NCI-H128 (cell line): ENCODE data around the gene TSPAN9.

Source experiments
- DNase-seq: peaks from one replicate; lab custom pipeline; 2025; ENCODE audit not compliant: unreplicated experiment; lab: John Stamatoyannopoulos, UW

TSPAN9 gene

DNA sequence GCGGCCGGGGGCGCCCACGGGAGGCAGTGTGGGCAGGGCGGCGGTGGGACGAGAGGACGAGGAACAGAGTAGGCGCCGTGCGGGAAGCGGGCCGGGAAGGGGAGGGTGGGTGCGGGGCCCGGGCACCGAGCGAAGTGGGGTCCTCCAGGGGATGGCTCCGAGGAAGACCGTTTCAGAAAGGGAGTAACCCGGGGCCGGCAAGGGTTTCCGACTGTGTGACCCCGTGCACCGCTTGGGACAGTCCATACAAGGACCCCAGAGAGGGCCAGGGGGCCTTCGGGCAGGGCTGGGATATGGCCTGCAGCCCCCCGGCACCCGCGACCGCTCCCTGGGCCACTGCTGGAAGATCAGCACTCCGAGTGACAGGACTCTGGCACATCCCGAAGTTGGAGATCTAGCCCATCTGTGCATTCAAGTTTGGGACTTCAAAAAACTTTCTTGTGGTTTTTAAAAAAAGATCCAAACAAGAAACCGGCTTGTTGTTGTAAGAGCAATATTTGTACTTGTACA, 448 bp downstream of the TSPAN9 start:
- DNase-seq: no peak

DNA sequence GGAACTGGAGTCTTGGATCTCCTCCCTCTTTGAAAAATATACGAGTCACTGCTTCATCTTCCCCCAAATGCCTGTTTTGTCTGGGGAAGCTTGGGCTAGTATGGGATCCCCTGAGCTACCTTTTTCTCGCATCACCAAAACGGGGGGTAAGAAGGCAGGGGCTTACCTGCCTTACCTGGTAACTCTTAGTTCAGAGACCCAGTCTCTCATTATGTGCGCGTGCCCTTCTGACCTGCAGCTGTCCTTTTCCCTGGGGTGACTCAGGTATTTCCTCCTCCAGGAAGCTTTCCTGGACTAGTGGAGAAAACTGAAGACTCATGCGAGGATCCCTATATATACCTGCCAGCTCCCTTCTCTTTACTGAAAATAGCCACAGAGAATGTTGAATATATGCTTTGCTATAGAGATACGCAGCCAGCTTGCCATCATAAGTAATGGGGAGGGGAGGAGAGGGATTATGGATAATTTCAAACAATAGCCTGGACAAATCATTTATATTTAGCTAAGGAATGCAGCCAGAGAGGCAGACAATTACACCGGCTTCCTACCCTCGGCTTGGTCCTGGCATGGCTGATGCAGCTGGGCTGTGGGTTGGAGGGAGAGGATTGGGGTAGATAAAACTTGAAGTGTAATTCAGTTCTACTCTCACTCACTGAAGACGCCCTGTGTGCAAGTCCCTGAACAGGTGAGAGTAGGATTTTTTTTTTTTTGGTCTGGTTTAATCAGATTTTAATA, 1.1 kb downstream of the TSPAN9 start:
- DNase-seq: no peak

DNA sequence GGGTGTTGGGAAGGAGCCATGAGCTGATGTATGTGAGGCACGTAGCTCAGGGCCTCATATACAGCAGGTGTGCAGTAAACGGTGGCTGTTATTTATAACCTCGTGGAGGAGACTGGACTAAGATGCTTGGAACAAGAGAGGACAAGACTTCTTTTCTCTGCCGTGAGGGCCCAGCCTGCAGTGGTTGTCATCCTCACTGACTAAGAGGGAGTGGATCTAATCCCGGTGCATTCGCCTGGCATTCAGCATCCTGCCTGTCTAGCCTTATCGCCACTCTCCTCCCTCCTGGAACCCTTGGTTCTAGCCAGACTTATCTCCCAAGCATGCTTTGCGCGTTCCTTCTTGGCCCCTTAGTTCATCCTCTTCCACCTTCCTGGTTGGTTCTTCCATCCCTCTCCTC, 3.9 kb downstream of the TSPAN9 start:
- no peak for DNase-seq

DNA sequence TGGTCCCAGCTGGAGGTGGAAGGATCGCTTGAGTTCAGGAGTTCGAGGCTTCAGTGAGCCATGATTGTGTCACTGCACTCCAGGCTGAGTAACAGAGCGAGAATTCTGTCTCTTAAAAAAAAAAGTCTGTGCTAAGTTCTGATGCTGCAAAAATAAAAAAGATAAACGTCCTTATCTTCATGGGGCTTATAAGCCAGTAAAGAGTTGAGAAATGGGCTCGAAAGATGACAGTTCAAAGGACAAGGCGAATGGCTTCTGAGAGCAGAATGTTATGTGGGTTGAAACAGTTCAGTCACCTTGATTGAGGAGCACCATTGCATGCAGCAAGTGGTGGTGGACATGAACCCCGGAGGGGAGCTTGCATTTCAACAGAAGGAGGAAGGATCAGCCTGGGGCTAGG, 4.7 kb downstream of the TSPAN9 start:
- no peak for DNase-seq

DNA sequence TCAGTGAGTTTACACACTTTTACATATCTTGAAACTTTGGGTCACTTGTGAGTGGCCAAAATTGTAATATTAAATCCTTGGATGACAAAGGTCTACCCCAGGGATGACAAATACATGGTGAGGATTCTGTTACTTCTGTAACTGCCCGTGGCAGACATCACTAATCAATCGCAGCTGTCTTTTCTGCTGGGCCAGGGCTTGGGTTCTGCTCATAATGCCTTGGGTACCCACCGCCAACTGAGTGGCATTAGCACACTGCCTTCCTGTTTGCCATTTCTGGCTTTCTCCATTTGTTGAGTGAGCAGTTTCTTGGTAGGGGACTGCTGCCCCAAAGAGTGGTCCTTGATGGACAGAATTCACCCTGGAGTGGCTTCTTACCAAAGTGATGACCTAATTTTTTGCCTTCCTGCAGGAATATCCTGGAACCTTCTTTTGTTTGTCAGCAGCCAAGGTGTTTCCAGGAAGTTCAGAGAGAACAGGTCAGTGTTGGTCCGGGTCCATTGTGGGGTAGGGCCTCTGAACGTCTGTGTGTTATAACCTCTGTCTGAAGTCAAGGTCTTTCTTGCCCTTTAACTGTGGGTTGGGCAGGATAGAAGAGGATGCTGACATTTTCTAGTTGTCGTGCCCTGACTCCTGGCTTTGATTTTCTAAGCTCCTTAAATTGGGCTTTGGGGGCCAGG, 6.2 kb downstream of the TSPAN9 start:
- DNase-seq: no peak

DNA sequence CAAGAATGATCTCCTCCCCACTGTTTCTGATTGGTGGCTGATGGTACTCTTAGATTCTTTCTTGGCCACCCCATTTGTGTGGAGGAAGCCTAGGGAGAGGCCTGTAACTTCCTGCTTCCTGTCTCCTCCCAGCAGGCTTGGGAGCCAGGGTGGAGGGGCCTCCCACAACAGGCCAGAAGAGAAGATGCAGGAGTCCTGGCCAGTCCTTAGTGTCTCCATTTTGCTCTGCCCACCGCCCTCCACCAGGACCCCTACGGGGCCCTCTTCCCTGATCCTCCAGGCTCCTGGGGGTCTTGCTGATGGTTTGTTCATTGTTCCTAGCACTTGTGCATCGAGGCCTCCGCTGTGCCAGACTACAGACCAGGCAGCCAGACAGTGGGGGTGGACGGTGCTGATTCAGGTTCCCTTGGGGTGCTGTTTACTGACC, 6.8 kb downstream of the TSPAN9 start:
- no peak for DNase-seq

DNA sequence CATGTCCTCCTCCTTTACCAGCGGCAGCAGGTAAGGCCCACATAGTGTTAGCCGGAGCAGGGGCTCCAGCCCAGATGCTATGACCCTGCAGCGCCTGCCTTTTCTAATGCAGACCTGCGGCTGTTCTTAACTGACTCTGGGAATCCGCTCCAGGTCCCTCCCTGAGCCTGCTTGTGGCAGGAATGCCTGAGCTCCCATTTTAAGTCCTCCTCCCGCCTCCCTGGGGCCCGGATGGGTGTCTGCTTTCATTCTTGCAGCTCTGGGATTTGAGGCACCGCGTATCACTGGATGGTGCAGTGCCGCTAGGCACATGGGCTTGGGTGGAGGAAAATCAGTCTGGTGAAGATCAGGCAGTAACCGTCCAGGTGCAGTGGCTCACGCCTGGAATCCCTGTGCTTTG, 7.6 kb downstream of the TSPAN9 start:
- no peak for DNase-seq

DNA sequence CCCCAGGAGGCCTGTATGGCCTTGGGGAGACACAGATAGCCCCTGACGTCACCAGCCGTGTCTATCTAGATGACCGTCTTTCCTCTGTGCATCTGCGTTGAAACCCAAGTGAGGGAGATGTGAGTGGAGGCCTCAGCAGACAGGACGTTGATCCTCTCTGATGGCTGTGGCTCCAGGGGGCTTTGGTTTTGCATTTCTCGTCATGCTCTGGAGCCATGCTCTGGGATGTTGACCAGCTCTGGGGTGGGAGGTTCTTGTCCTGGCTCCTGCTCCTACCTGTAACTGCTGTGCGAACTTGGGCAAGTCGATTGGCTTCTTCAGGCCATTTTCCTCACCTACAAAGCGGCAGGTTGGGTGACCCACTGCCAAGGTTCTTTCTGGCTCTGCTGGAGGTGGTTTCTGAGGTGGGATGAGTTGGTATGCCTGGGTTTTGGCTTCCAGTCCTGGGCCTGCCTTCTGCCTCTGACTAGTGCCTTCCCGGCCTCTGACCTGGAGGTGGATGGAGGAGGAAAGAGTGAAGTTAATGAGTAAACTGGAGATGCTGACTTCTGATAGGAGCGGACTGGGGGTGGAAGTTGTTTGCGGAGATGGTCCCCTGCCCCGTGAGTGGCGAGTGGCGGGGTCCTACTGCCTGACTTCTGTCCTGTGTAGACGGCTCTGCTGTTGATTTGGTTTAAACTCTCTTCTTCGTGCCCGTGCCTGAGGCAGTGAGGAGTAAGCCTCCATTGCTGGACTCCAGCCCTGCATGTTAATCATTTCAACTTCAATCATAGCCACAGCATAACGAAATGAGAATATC, 8.4 kb downstream of the TSPAN9 start:
- DNase-seq: no peak

DNA sequence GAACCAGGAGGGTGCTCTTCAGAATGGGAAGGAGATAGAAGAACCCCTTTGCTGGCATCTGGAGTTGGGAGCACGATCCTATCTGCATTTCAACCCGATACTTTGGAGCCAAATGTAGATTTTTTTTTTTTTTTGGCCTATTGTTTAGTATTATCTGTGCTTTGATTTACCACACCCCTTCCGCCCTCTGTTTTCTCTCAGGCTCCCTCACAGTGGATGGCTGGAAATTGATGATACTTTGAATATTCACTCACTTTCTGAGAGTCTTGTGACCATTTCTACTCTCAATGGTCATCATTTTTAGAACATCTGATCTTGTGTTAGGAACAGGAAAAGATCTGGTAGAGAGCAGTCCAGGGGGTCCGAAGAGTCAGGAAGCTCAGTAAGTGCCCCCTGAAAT, 9.0 kb downstream of the TSPAN9 start:
- no peak for DNase-seq

DNA sequence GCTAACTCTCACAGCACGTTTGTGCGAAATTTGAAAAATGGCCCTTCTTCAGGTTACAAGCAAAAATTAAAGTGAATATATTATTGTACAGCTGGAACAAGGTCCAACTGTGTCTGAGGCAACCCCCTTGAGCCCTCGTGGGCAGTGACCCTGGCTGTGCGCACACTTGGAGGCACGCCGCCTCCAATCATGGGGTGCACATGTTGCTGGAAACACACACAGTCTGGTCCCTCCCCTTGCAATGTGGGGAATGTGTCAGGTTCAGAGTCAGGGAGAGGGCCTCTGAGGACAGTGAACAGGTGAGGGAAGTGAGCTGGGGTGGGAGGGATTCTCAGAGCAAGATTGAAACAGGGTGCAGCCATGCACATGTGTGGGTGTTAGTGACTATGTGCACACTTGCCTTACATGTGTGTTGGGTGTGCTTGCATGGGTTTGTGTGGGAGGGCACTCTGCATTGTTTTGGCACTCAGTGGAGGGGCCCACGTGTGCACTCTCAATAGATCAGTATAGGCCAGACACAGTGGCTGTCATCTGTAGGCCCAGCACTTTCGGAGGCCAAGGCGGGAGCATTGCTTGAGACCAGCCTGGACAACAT, 9.6 kb downstream of the TSPAN9 start:
- no peak for DNase-seq

DNA sequence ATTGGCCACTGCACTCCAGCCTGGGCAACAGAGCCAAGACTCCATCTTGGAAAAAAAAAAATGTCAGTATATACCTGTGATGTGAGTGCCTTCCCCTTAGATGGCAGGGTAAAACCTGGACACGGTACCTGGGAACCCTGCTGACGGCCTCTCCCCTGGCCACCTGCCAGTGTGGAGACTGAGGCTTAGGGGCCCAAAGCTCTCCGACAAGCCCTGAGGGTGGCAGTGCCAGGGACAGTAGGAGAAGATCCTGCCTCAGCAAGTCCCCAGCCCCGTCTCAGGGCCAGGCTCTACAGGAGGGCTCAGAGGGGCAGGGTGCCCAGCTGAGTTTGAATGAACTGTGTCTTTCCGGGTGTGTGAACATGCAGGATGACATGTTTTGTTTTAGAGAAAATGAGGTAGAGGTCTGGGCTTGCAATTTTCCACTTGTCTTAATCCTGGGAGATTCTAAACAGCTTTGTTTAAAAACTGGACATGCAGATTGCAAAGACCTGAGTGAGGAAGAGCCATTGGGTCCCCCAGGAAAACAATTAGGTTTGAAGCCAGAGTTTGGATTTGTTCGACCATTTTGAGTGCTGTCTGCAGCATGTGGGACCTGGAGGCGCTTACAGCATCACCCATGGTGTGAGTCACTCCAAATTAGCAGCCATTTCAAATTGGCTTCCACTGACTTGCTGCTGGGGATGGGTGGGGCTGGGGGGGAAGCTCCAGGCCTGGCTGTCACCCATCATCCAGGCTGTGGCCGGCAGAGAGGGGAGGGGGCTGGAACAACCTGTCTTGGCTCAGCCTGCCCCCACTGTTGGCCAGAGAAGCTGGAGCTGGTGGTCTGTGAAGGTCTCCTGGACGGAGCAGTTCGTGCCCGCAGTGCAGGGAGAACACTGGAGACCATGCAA, 10.8 kb downstream of the TSPAN9 start:
- DNase-seq: no peak

DNA sequence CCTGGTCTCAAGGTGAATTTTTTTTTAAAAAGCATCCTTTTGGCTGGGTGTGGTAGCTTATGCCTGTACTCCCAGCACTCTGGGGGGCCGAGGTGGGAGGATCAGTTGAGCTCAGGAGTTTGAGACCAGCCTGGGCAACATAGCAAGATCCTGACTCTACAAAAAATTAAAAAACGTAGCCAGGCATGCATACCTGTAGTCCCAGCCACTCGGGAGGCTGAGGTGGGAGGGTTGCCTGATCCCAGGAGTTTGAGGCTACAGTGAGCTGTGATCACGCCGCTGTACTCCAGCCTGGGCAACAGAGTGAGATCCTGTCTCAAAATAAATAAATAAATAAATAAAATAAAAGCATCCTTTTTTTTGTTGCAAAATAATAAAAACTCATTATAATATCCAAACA, 12.4 kb downstream of the TSPAN9 start:
- DNase-seq: no peak

DNA sequence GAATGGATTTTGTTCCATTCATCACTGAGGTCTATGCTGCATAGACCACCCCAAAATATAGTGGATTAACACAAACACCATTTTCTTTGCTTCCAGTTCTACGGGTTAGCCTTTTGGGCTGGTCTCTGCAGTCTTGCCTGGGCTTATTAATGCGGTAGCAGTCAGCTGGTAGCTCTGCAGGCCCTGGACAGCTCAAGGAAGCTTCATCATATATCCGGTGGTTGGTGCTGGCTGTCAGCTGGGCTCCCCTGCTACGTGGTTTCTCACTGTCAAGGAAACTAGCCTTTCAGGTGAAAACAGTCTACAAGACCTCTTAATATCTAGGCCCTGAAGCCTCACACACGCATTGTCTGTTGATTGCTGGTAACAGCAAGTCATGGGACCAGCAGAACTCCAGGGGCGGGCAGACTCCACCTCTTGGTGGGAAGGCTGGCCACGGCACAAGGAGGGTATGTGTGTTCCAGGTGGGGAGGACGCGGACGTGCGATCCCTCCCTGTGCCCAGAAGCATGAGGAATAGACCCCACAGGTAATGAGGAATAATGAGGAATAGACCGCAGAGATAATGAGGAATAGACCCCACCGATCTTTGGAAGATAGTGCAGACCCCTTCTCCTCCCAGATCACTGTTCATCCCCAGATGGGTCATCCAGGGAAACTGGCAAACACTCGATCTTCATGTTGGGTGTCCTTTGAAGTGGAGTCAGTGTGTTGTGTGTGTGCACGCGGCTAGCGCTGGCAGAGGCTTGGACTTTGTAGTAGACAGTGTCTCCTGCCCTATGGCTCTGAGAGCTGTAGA, 13.3 kb downstream of the TSPAN9 start:
- no peak for DNase-seq

DNA sequence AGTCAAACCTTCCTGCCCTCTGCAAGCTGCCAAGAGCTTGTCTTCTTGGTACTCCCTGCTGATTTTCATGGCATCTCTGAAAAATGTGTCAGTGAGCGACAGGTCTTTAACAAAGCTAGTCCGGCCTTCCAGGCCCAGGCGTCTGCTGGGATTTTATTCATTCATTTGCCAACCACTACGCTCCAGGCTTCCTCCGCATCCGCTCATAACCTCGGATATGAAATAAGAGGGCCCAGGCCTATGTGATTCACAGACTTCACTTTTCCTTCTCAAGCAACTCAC, 13.8 kb downstream of the TSPAN9 start:
- no peak for DNase-seq

DNA sequence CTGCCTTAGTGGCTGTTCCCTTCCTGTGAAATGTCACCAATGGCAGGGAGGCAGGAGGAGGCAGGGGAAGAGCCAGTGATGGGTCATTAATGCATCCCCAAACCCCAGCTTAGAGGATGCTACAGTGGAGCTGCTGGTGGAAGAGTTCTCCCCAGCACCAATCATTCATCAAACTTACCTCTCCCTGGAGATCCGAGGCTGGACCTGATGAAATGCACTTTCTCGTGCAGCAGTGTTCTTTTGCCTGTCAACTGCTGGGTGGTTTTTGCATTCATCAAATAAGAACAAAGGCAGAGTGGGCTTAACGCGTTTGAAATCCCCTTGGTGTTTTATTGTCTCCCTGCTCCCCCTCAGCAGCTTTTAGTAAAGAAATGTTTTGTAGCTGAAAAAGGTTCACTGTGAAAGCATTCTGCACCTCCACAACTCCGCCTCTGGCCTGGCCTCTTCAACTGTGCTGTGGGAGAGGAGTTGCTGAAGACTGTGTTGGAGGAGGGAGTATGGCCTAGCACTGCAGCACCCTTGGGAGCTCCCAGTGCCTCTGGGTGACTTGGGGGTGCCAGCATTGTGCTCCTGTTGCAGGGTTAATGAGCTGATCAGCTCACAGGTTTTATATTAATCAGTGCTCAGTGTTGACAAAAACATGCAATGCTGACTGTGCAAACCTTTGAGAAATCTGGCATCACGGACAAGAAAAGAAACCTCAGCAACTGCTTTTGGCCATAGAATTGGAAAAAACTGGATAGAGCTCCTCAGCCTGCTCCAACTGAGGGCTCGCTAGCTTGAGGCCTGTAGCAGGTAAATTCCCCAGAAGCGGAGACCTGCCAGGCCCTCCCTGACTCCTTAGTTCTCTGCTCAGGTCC, 14.4 kb downstream of the TSPAN9 start:
- DNase-seq: no peak

DNA sequence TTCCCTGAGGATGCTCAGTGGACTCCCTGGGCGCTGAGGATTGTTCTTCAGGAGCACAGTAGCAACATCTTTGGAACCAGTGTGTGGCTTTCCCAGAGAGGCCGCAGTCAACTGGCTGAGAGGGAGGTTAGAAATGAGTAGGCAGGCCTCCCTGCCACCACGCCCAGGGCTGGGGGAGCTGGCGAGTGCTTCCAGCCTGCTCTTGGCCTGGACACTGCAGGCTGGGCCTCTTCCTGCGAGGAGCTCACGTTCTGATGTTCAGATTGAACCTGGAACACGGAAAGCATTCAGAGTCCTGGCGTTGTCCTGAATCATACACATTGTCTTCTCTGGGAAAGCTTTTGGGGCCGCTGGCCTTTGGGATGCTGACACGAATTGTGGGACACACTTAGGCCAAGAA, 15.6 kb downstream of the TSPAN9 start:
- DNase-seq: no peak

DNA sequence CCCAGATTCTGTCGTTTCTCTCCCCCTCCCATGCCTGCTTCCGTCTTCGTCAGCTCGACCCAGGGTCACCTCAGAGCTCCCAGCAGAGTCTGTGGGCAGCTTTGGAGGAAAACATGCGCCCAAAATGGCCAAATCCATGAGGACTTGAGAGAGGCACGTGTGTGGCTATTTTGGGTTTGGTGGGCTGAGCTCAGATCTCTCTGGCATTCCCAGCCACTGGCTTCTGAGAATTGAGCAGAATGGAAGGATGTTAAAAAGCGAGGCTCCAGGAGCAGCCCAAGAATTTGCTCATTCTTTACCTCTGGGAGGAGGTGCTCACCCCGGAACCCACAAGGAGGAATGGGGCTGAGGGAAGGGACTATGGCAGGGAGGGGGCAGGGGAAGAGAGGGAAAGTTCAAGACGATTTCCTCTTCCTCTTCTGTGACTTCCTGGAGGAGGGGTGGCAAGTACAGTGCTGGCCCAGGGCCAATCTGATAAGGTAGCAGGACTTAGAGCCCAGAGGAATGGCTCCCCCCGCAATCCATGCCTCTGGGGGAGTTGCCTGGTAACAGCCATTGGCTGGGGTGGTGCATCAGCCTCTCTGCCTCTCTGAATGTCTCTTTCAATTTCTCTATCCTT, 20.1 kb downstream of the TSPAN9 start:
- DNase-seq: no peak

DNA sequence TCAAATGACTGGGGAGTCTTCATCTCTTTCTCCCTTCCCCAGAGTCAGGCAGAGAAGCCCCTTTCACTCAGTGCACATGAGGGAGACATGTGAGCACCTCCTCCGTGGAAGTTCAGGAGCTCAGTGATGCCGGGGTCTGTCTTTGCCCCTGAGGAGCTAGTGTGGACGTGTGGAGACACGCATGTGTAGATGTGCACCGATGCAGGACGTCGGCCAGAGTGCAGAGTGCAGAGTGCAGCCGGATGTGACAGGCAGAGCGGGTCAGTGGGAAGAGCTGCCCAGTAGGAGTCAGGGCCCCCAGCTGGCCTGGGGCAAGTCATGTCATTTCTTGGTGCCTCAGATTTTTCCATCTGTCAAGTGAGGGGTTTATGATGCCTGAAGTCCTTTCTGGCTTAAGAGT, 20.7 kb downstream of the TSPAN9 start:
- DNase-seq: no peak

DNA sequence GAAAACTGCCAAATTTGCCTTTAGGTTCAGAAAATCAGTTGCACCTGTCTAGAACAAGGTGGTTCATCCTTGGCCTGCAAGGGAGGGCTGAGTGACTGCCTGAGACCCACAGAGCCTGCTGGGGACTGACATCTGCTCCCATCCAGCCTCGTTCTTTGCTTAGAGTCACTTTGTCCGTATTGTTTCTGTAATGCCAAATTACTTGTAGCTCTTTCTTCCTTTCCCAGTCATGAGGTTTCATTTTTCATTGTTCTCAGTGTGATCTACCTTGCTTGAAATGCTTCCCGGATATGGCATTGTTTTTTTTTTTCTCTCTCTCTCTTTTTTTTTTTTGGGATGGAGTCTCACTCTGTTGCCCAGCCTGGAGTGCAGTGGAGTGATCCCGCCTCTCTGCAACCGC, 21.3 kb downstream of the TSPAN9 start:
- DNase-seq: no peak
